HEK293T (cell line): Measurements from ENCODE around the gene ZCRB1.
"Not testable (repeated sequence)": the region's sequence is repeated elsewhere in the genome, so short reads cannot be mapped to it uniquely, and the experiment has no call there.

Experiments used
- CTCF ChIA-PET: fragments of 350-600 bp; formaldehyde crosslinking; extraction: SDS; loops from one replicate; lab custom pipeline; 2021; ENCODE audit warnings: antibody characterized with exemption, inconsistent platforms; lab: Yijun Ruan, JAX
- POLR2A ChIA-PET: fragments of 350-600 bp; formaldehyde crosslinking; extraction: SDS; loops from one replicate; lab custom pipeline; 2020; ENCODE audit warnings: antibody characterized with exemption, inconsistent platforms; lab: Yijun Ruan, JAX
- DNase-seq: peaks from one replicate; pipeline ENCODE4 v3.0.0; 2012; ENCODE audit warnings: mixed read lengths; ENCODE audit errors: extremely low spot score
- ARNT ChIP-seq: fragments of 450-650 bp; IDR thresholded peaks from 2 replicates; pipeline ENCODE4 v1.6.1; 2017; ENCODE audit warnings: mild to moderate bottlenecking
- BHLHE40 ChIP-seq: fragments of 450-650 bp; IDR thresholded peaks from 2 replicates; pipeline ENCODE4 v1.6.1; 2016; ENCODE audit warnings: mild to moderate bottlenecking, moderate library complexity, borderline replicate concordance
- CTBP1 ChIP-seq: fragments of 450-650 bp; IDR thresholded peaks from 2 replicates; pipeline ENCODE4 v1.6.1; 2016; ENCODE audit warnings: borderline replicate concordance
- ELF4 ChIP-seq: fragments of 450-650 bp; IDR thresholded peaks from 2 replicates; pipeline ENCODE4 v1.6.1; 2017; ENCODE audit warnings: antibody characterized with exemption
- FOXA1 ChIP-seq: fragments of 450-650 bp; IDR thresholded peaks from 2 replicates; pipeline ENCODE4 v1.6.1; 2016; ENCODE audit warnings: mild to moderate bottlenecking
- FOXK2 ChIP-seq: fragments of 450-650 bp; IDR thresholded peaks from 2 replicates; pipeline ENCODE4 v1.6.1; 2016; ENCODE audit warnings: mild to moderate bottlenecking
- FOXM1 ChIP-seq: fragments of 450-650 bp; IDR thresholded peaks from 2 replicates; pipeline ENCODE4 v1.6.1; 2017; ENCODE audit warnings: mild to moderate bottlenecking, borderline replicate concordance
- HDGF ChIP-seq: fragments of 450-650 bp; IDR thresholded peaks from 2 replicates; pipeline ENCODE4 v1.6.1; 2017; ENCODE audit warnings: antibody characterized with exemption, borderline replicate concordance
- L3MBTL2 ChIP-seq: fragments of 450-650 bp; conservative IDR thresholded peaks from 2 replicates; pipeline ENCODE4 v1.6.1; 2016; ENCODE audit warnings: mild to moderate bottlenecking
- LEF1 ChIP-seq: fragments of 450-650 bp; IDR thresholded peaks from 2 replicates; pipeline ENCODE4 v1.6.1; 2017; ENCODE audit warnings: mild to moderate bottlenecking, borderline replicate concordance
- NFRKB ChIP-seq: fragments of 450-650 bp; IDR thresholded peaks from 2 replicates; pipeline ENCODE4 v1.6.1; 2016; ENCODE audit warnings: mild to moderate bottlenecking, moderate library complexity
- PKNOX1 ChIP-seq: fragments of 450-650 bp; IDR thresholded peaks from 2 replicates; pipeline ENCODE4 v1.6.1; 2016
- SP1 ChIP-seq: fragments of 450-650 bp; IDR thresholded peaks from 2 replicates; pipeline ENCODE4 v1.6.1; 2017
- SUZ12 ChIP-seq: fragments of 450-650 bp; IDR thresholded peaks from 2 replicates; pipeline ENCODE4 v1.6.1; 2016; ENCODE audit warnings: mild to moderate bottlenecking
- TARDBP ChIP-seq: fragments of 450-650 bp; IDR thresholded peaks from 2 replicates; pipeline ENCODE4 v1.6.1; 2016
- ZNF384 ChIP-seq: fragments of 450-650 bp; IDR thresholded peaks from 2 replicates; pipeline ENCODE4 v1.6.1; 2016

Gene ZCRB1

GRCh38 chr12:42362647-42363260 is 36.9 kb upstream of the ZCRB1 start:
- no peak for TF ChIP-seq CTBP1
- TF ChIP-seq BHLHE40, result no peak
- TF ChIP-seq L3MBTL2, result no peak
- no peak for TF ChIP-seq PKNOX1
- no peak for TF ChIP-seq SP1
- no peak for TF ChIP-seq FOXA1
- no peak for TF ChIP-seq HDGF
- TF ChIP-seq ELF4, result no peak
- no peak for TF ChIP-seq SUZ12
- TF ChIP-seq TARDBP, result no peak
- no peak for TF ChIP-seq ZNF384
- no peak for TF ChIP-seq FOXM1
- TF ChIP-seq FOXK2, result no peak
- no peak for TF ChIP-seq ARNT
- TF ChIP-seq NFRKB, result no peak
- no peak for TF ChIP-seq LEF1
- ChIA-PET CTCF (no interaction called here), POLR2A (no interaction called here)
- DNase-seq, result no peak

- ChIA-PET CTCF (no interaction called here), POLR2A (no interaction called here)
- TF ChIP-seq LEF1 (no peak), TARDBP (no peak), SP1 (no peak), BHLHE40 (no peak), ARNT (no peak), FOXM1 (no peak), NFRKB (no peak), HDGF (no peak), CTBP1 (no peak), FOXA1 (no peak), ZNF384 (no peak)
- no peak for DNase-seq
Observed at GRCh38 chr12:42361909-42362646, 36.2 kb upstream of the ZCRB1 start.

GRCh38 chr12:42360747-42361403 is 35.0 kb upstream of the ZCRB1 start:
- CTCF ChIA-PET, result no interaction called here

GRCh38 chr12:42356344-42356743 is 30.4 kb upstream of the ZCRB1 start:
- CTCF ChIA-PET, result no interaction called here
- no peak for DNase-seq
- POLR2A ChIA-PET, result no interaction called here
- TF ChIP-seq HDGF, result no peak
- no peak for TF ChIP-seq NFRKB
- no peak for TF ChIP-seq L3MBTL2
- TF ChIP-seq FOXM1, result no peak
- TF ChIP-seq ELF4, result no peak
- no peak for TF ChIP-seq TARDBP
- TF ChIP-seq ARNT, result no peak
- no peak for TF ChIP-seq ZNF384
- no peak for TF ChIP-seq FOXK2
- no peak for TF ChIP-seq SP1
- no peak for TF ChIP-seq CTBP1
- no peak for TF ChIP-seq PKNOX1
- no peak for TF ChIP-seq LEF1
- no peak for TF ChIP-seq SUZ12
- TF ChIP-seq BHLHE40, result no peak
- no peak for TF ChIP-seq FOXA1

More at GRCh38 chr12:42360747-42361403, 35.0 kb upstream of the ZCRB1 start:
- no peak for DNase-seq
- POLR2A ChIA-PET, result no interaction called here
- TF ChIP-seq BHLHE40 (no peak), LEF1 (no peak), SP1 (no peak), FOXA1 (no peak), HDGF (no peak), CTBP1 (no peak), ELF4 (no peak), FOXM1 (no peak), SUZ12 (no peak), TARDBP (no peak), ARNT (no peak), L3MBTL2 (no peak), PKNOX1 (no peak), ZNF384 (no peak), FOXK2 (no peak), NFRKB (no peak)

- POLR2A ChIA-PET, CTCF ChIA-PET, DNase-seq: not testable (repeated sequence)
Observed at GRCh38 chr12:42350021-42350407, 24.1 kb upstream of the ZCRB1 start.

- CTCF ChIA-PET, result interaction anchor here (0.9 kb wide), 1 partner anchor 221 kb away, joined by 3 read pairs; no protein-coding TSS in a partner anchor
- DNase-seq, POLR2A ChIA-PET: not testable (repeated sequence)
Observed at GRCh38 chr12:42349119-42350020, 23.5 kb upstream of the ZCRB1 start.
